NCI-H2227 (cell line): ENCODE measurements around the gene PIK3CB.
A peak's percentile ranks its signal among the peaks of the same experiment; 100 is the strongest.
"Not testable (repeated sequence)": the region's sequence is repeated elsewhere in the genome, so short reads cannot be mapped to it uniquely, and the experiment has no call there.

ENCODE experiments used
- DNase-seq: peaks from one replicate; lab custom pipeline; 2025; ENCODE audit not compliant: unreplicated experiment; lab: John Stamatoyannopoulos, UW

Gene PIK3CB

GRCh38 chr3:138768125-138768524 is 66.6 kb downstream of the PIK3CB start:
- DNase-seq: no peak

GRCh38 chr3:138767498-138768104 is 67.1 kb downstream of the PIK3CB start:
- no peak for DNase-seq

- no peak for DNase-seq
Measured at GRCh38 chr3:138761002-138761401, 73.7 kb downstream of the PIK3CB start.

GRCh38 chr3:138748190-138748589 is 86.5 kb downstream of the PIK3CB start:
- DNase-seq: no peak

GRCh38 chr3:138747225-138747624 is 87.5 kb downstream of the PIK3CB start:
- DNase-seq: peak; percentile 63

- no peak for DNase-seq
Measured at GRCh38 chr3:138740072-138740471, 94.7 kb downstream of the PIK3CB start.

- no peak for DNase-seq
Measured at GRCh38 chr3:138732456-138732855, 102.3 kb downstream of the PIK3CB start.

GRCh38 chr3:138726946-138727730 is 107.6 kb downstream of the PIK3CB start:
- DNase-seq: no peak

GRCh38 chr3:138726042-138726441 is 108.7 kb downstream of the PIK3CB start:
- DNase-seq: not testable (repeated sequence)

- no peak for DNase-seq
Measured at GRCh38 chr3:138725116-138725515, 109.6 kb downstream of the PIK3CB start.

GRCh38 chr3:138724443-138724842 is 110.3 kb downstream of the PIK3CB start:
- DNase-seq: no peak

- DNase-seq: no peak
Measured at GRCh38 chr3:138718849-138719248, 115.9 kb downstream of the PIK3CB start.

- DNase-seq: no peak
Measured at GRCh38 chr3:138717348-138717747, 117.4 kb downstream of the PIK3CB start.

- no peak for DNase-seq
Measured at GRCh38 chr3:138712086-138712485, 122.6 kb downstream of the PIK3CB start.

- DNase-seq: no peak
Measured at GRCh38 chr3:138705675-138706074, 129.1 kb downstream of the PIK3CB start.

GRCh38 chr3:138696666-138697370 is 137.9 kb downstream of the PIK3CB start:
- no peak for DNase-seq

- no peak for DNase-seq
Measured at GRCh38 chr3:138694287-138695007, 140.3 kb downstream of the PIK3CB start.

- DNase-seq: no peak
Measured at GRCh38 chr3:138692152-138692551, 142.6 kb downstream of the PIK3CB start.

GRCh38 chr3:138691351-138691750 is 143.4 kb downstream of the PIK3CB start:
- DNase-seq: no peak

- no peak for DNase-seq
Measured at GRCh38 chr3:138690036-138690435, 144.7 kb downstream of the PIK3CB start.

GRCh38 chr3:138688871-138689299 is 145.8 kb downstream of the PIK3CB start:
- no peak for DNase-seq
